H9 (cell line): ENCODE results near the gene PEX16. TPM values are rescaled to one million over a fixed set of nuclear protein-coding genes. Genes with fewer than 3 reads are reported as not detected.

Experiments used
- DNase-seq: peaks from one replicate; pipeline ENCODE4 v3.0.0-alpha.2; 2017
- H2AFZ ChIP-seq: one replicate; pipeline ENCODE4 v1.6.1; 2013; ENCODE audit warnings: mild to moderate bottlenecking, low read length, control low read depth, moderate library complexity
- H2AK5ac ChIP-seq: 2 replicates; pipeline ENCODE4 v1.6.1; 2013; ENCODE audit warnings: low read length, control low read depth, mixed read lengths; ENCODE audit not compliant: insufficient read length
- H2BK120ac ChIP-seq: one replicate; pipeline ENCODE4 v1.6.1; 2013; ENCODE audit warnings: low read depth, mild to moderate bottlenecking, low read length, control low read depth, inconsistent platforms; ENCODE audit not compliant: poor library complexity, severe bottlenecking
- H2BK12ac ChIP-seq: 2 replicates; pipeline ENCODE4 v1.6.1; 2013; ENCODE audit warnings: low read length, control low read depth, mixed read lengths, low read depth; ENCODE audit not compliant: insufficient read length
- H2BK15ac ChIP-seq: 2 replicates; pipeline ENCODE4 v1.6.1; 2013; ENCODE audit warnings: low read depth, low read length, control low read depth
- H2BK20ac ChIP-seq: one replicate; pipeline ENCODE4 v1.6.1; 2013; ENCODE audit warnings: low read depth, mild to moderate bottlenecking, low read length, control low read depth, inconsistent platforms; ENCODE audit not compliant: poor library complexity, severe bottlenecking
- H2BK5ac ChIP-seq: 2 replicates; pipeline ENCODE4 v1.6.1; 2013; ENCODE audit warnings: low read length, control low read depth, mixed read lengths; ENCODE audit not compliant: insufficient read length
- H3K14ac ChIP-seq: 2 replicates; pipeline ENCODE4 v1.6.1; 2013; ENCODE audit warnings: low read length, control low read depth; ENCODE audit not compliant: insufficient read depth
- H3K18ac ChIP-seq: 2 replicates; pipeline ENCODE4 v1.6.1; 2013; ENCODE audit warnings: low read depth, mild to moderate bottlenecking, mixed read lengths, low read length, control low read depth; ENCODE audit not compliant: insufficient read length
- H3K23ac ChIP-seq: 2 replicates; pipeline ENCODE4 v1.6.1; 2013; ENCODE audit warnings: low read length, control low read depth, mixed read lengths, low read depth; ENCODE audit not compliant: insufficient read length
- H3K23me2 ChIP-seq: 2 replicates; pipeline ENCODE4 v1.6.1; 2013; ENCODE audit warnings: low read depth, mild to moderate bottlenecking, mixed read lengths, low read length, control low read depth; ENCODE audit not compliant: insufficient read length, poor library complexity, severe bottlenecking
- H3K27ac ChIP-seq: 2 replicates; pipeline ENCODE4 v1.5.1; 2013; ENCODE audit warnings: low read length, control low read depth, mixed read lengths, low read depth; ENCODE audit not compliant: insufficient read length
- H3K27me3 ChIP-seq: 2 replicates; pipeline ENCODE4 v1.6.1; 2013; ENCODE audit warnings: low read length, control low read depth, inconsistent platforms; ENCODE audit not compliant: insufficient read depth
- H3K4ac ChIP-seq: 2 replicates; pipeline ENCODE4 v1.6.1; 2013; ENCODE audit warnings: low read depth, mild to moderate bottlenecking, control low read depth, inconsistent platforms, low read length, moderate library complexity
- H3K4me1 ChIP-seq: 2 replicates; pipeline ENCODE4 v1.6.1; 2013; ENCODE audit warnings: low read length, control low read depth, inconsistent platforms; ENCODE audit not compliant: insufficient read depth
- H3K4me2 ChIP-seq: 2 replicates; pipeline ENCODE4 v1.6.1; 2013; ENCODE audit warnings: low read length, control low read depth, mixed read lengths; ENCODE audit not compliant: insufficient read length, insufficient read depth
- H3K56ac ChIP-seq: 2 replicates; pipeline ENCODE4 v1.6.1; 2013; ENCODE audit warnings: low read depth, mild to moderate bottlenecking, mixed read lengths, low read length, control low read depth; ENCODE audit not compliant: insufficient read length
- H3K79me1 ChIP-seq: 2 replicates; pipeline ENCODE4 v1.6.1; 2013; ENCODE audit warnings: low read depth, mild to moderate bottlenecking, moderate library complexity, low read length, control low read depth, inconsistent platforms; ENCODE audit not compliant: insufficient read depth, poor library complexity, severe bottlenecking
- H3K79me2 ChIP-seq: 2 replicates; pipeline ENCODE4 v1.6.1; 2013; ENCODE audit warnings: low read length, control low read depth, inconsistent platforms; ENCODE audit not compliant: insufficient read depth
- H3K9ac ChIP-seq: 2 replicates; pipeline ENCODE4 v1.6.1; 2013; ENCODE audit warnings: low read length, control low read depth, mixed read lengths; ENCODE audit not compliant: insufficient read length; ENCODE audit errors: extremely low read depth
- H3K9me3 ChIP-seq: one replicate; pipeline ENCODE4 v1.6.1; 2013; ENCODE audit warnings: low read depth, low read length, inconsistent platforms; ENCODE audit not compliant: control insufficient read depth
- H3T11ph ChIP-seq: one replicate; pipeline ENCODE4 v1.6.1; 2013; ENCODE audit warnings: mild to moderate bottlenecking, low read length, control low read depth, inconsistent platforms
- H4K20me1 ChIP-seq: one replicate; pipeline ENCODE4 v1.6.1; 2013; ENCODE audit not compliant: control insufficient read depth, insufficient read length, insufficient read depth
- H4K5ac ChIP-seq: 2 replicates; pipeline ENCODE4 v1.6.1; 2013; ENCODE audit warnings: low read depth, mild to moderate bottlenecking, mixed read lengths, low read length, control low read depth; ENCODE audit not compliant: insufficient read length
- H4K8ac ChIP-seq: replicated peaks from 2 replicates; pipeline ENCODE4 v1.6.1; 2013; ENCODE audit warnings: low read length, control low read depth, mixed read lengths, low read depth; ENCODE audit not compliant: insufficient read length
- H4K91ac ChIP-seq: 2 replicates; pipeline ENCODE4 v1.6.1; 2013; ENCODE audit warnings: low read depth, mild to moderate bottlenecking, moderate library complexity, mixed read lengths, low read length, control low read depth; ENCODE audit not compliant: insufficient read length
- H3K27ac Mint-ChIP-seq, 3 experiments: 2 replicates in 2 of 3; 3 replicates in 1 of 3; pipeline ENCODE4 v1.8.0; 2020 to 2021; ENCODE audit warnings: mixed read lengths in 3 of 3, mild to moderate bottlenecking in 1 of 3, moderate library complexity in 1 of 3
- H3K27me3 Mint-ChIP-seq: 2 replicates; pipeline ENCODE4 v1.8.0; 2021; ENCODE audit warnings: low read depth, mild to moderate bottlenecking, moderate library complexity, mixed read lengths
- H3K36me3 Mint-ChIP-seq, 3 experiments: 2 replicates in 2 of 3; 3 replicates in 1 of 3; pipeline ENCODE4 v1.8.0; 2020 to 2021; ENCODE audit warnings: low read depth in 3 of 3, mixed read lengths in 3 of 3; ENCODE audit not compliant: insufficient read depth in 1 of 3
- H3K4me1 Mint-ChIP-seq, 2 experiments: 2 replicates each; pipeline ENCODE4 v1.8.0; 2020; ENCODE audit warnings: mixed read lengths in 2 of 2
- H3K4me3 Mint-ChIP-seq, 2 experiments: 2 replicates in 1 of 2; 3 replicates in 1 of 2; pipeline ENCODE4 v1.8.0; 2020 to 2021; ENCODE audit warnings: mild to moderate bottlenecking in 2 of 2, mixed read lengths in 2 of 2, moderate library complexity in 1 of 2
- H3K9me3 Mint-ChIP-seq, 2 experiments: 2 replicates in 1 of 2; 3 replicates in 1 of 2; pipeline ENCODE4 v1.8.0; 2020; ENCODE audit warnings: mild to moderate bottlenecking in 2 of 2, mixed read lengths in 2 of 2, moderate library complexity in 1 of 2
- WGBS: extraction: QIAGEN DNeasy Blood & Tissue Kit; methylation state at CpG from one replicate; pipeline ENCODE4 v1.1.7; 2013; ENCODE audit warnings: missing lambda C conversion rate, low lambda C conversion rate, mixed read lengths; ENCODE audit not compliant: insufficient read length; ENCODE audit errors: extremely low coverage; 5-methylcytosine and 5-hydroxymethylcytosine counted together
- total RNA-seq: library from RNA; stranded (reverse); gene quantifications from 2 replicates; pipeline ENCODE4 v1.2.1, GENCODE V29; 2021
- TF ChIP-seq, protein P1 (sequence below): fragments of 200-600 bp; sonication (generic); conservative IDR thresholded peaks from 3 replicates; pipeline ENCODE4 v1.8.0; 2021; ENCODE audit warnings: antibody characterized with exemption, mild to moderate bottlenecking

PEX16 gene
- total RNA-seq, 1 experiment from 2014 or later = 30.8 TPM

- H3K27ac ChIP-seq = no peak overlapping the region
These were observed 30.2 kb upstream of the PEX16 start for GRCh38 chr11:45947885-45948284.

More at GRCh38 chr11:45947885-45948284, 30.2 kb upstream of the PEX16 start:
- Histone ChIP-seq H3K23me2 (no peaks in the 10 kb centered on the region), H3K9ac (no peak overlapping the region), H2BK120ac (no peak overlapping the region), H3K79me2 (no peaks in the 10 kb centered on the region), H3K56ac (no peak overlapping the region), H3K4ac (no peak overlapping the region), H3K79me1 (no peaks in the 10 kb centered on the region), H2BK20ac (no peak overlapping the region), H3T11ph (no peak overlapping the region), H3K4me1 (no peaks in the 10 kb centered on the region), H3K27me3 (no peaks in the 10 kb centered on the region), H2BK5ac (no peak overlapping the region), H3K9me3 (no peaks in the 10 kb centered on the region), H2AFZ (no peak overlapping the region), H3K4me2 (no peak overlapping the region), H4K5ac (no peak overlapping the region), H2BK12ac (no peak overlapping the region), H2BK15ac (no peak overlapping the region), H4K20me1 (no peaks in the 10 kb centered on the region), H4K8ac (no peak overlapping the region), H3K23ac (no peak overlapping the region), H4K91ac (no peak overlapping the region), H2AK5ac (no peak overlapping the region), H3K18ac (no peak overlapping the region), H3K14ac (no peak overlapping the region)
- H3K9me3 Mint-ChIP-seq = no peaks in the 10 kb centered on the region
- no CpG with 5 or more reads among the region's 1 CpG for WGBS
- H3K27me3 Mint-ChIP-seq = no peaks in the 10 kb centered on the region
- H3K27ac Mint-ChIP-seq = no peak overlapping the region
- no peaks in the 10 kb centered on the region for H3K4me1 Mint-ChIP-seq
- H3K36me3 Mint-ChIP-seq = peaks cover 9 to 70% (median 34%) of the 10 kb centered on the region in 3 experiments; a peak in 5 of 7 replicates
- TF ChIP-seq, protein P1, sequence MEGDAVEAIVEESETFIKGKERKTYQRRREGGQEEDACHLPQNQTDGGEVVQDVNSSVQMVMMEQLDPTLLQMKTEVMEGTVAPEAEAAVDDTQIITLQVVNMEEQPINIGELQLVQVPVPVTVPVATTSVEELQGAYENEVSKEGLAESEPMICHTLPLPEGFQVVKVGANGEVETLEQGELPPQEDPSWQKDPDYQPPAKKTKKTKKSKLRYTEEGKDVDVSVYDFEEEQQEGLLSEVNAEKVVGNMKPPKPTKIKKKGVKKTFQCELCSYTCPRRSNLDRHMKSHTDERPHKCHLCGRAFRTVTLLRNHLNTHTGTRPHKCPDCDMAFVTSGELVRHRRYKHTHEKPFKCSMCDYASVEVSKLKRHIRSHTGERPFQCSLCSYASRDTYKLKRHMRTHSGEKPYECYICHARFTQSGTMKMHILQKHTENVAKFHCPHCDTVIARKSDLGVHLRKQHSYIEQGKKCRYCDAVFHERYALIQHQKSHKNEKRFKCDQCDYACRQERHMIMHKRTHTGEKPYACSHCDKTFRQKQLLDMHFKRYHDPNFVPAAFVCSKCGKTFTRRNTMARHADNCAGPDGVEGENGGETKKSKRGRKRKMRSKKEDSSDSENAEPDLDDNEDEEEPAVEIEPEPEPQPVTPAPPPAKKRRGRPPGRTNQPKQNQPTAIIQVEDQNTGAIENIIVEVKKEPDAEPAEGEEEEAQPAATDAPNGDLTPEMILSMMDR = no peak
- no peak for DNase-seq
- no peak overlapping the region for H3K4me3 Mint-ChIP-seq
